ENCODE data around the gene ZNF469. TPM values are rescaled to one million over a fixed set of nuclear protein-coding genes. Genes with fewer than 3 reads are reported as not detected.

ZNF469 gene
- total RNA-seq, 1 donor from 2014 or later = under 0.01 TPM

DNA sequence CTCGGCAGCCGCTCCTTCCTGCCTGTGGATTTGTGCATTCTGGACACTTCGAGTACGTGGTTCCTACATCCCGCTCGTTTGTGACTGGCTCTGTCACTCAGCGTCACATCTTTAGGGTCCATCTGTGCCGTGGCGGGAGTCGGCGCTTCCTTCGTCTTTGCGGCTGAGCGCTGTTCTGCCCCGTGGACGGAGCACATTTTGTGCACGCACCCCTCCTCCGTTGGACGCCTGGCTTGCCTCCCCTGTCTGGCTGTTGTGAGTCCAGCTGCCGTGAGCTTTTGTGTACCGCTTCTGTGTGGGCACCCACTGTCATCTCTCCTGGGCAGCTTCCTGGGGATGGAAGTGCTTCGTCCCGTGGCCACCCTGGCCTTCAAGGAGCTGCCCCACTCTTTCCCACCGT is 6.4 kb downstream of the ZNF469 start:
- Histone ChIP-seq H3K4me3 (ENCODE audit: low read depth, low read length) (no peak overlapping the region), H3K36me3 (ENCODE audit: control insufficient read depth, insufficient read depth, low read length) (no peaks in the 10 kb centered on the region), H3K27me3 (ENCODE audit: control insufficient read depth, insufficient read depth, low read length) (peaks cover 13% of the 10 kb centered on the region)
- no peak for FAIRE-seq
- no peak for DNase-seq (ENCODE audit: low read depth)
- TF ChIP-seq, protein P1, sequence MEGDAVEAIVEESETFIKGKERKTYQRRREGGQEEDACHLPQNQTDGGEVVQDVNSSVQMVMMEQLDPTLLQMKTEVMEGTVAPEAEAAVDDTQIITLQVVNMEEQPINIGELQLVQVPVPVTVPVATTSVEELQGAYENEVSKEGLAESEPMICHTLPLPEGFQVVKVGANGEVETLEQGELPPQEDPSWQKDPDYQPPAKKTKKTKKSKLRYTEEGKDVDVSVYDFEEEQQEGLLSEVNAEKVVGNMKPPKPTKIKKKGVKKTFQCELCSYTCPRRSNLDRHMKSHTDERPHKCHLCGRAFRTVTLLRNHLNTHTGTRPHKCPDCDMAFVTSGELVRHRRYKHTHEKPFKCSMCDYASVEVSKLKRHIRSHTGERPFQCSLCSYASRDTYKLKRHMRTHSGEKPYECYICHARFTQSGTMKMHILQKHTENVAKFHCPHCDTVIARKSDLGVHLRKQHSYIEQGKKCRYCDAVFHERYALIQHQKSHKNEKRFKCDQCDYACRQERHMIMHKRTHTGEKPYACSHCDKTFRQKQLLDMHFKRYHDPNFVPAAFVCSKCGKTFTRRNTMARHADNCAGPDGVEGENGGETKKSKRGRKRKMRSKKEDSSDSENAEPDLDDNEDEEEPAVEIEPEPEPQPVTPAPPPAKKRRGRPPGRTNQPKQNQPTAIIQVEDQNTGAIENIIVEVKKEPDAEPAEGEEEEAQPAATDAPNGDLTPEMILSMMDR (IDR thresholded peaks at IDR 0.05; ENCODE audit: insufficient read depth, low read length, severe bottlenecking) = no peak

DNA sequence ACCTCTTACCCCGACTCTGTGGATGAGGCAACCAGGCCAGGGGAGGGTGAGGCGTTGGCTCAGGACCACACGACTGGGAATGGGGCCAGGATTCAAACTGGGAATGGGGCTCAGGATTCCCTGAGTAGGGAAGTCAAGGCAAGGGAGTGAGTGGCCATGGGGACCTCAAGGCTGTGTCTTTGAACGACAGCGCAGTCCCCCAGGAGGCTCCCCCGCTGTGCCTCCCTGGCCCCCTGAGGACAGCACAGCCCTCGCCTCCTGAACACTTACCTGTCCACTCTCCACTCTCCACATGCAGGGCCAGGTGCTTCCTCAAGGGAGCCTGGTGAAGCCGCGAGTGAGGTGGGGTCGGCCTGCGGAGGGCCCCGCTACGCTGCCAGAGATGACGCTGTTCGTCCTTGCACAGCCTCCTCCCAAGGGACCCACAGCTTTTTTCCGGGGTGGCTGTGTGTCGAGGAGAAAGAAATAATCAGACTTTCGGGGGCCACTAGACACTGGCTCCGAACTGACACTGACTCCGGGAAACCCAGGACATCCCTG is 6.9 kb downstream of the ZNF469 start:
- peaks cover 8% of the 10 kb centered on the region for H3K27me3 ChIP-seq (ENCODE audit: control insufficient read depth, insufficient read depth, low read length)
- FAIRE-seq = no peak
- DNase-seq (ENCODE audit: low read depth) = no peak
- H3K4me3 ChIP-seq (ENCODE audit: low read depth, low read length) = no peak overlapping the region
- H3K36me3 ChIP-seq (ENCODE audit: control insufficient read depth, insufficient read depth, low read length) = no peaks in the 10 kb centered on the region
- TF ChIP-seq, protein P1 (IDR thresholded peaks at IDR 0.05; ENCODE audit: insufficient read depth, low read length, severe bottlenecking) = no peak

DNA sequence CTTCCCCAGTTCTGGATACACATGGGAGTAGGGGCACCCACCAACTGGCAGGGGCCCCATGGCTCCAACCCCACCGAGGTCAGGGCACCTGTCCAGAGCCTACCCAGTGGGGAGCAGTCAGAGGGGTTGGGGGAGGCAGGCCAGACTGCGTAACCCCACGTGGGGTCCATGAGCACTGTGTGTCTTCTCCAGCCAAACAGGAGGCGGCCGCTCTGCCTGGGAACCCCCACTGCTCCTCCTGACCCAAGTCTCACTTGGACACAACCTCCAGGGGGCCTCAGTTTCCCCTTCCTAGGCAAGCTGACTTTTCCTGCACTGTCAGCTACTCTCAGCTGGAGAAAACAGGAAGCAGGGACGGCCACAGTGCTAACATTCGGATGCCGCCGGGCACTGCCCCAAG is 7.5 kb downstream of the ZNF469 start:
- no peaks in the 10 kb centered on the region for H3K36me3 ChIP-seq (ENCODE audit: control insufficient read depth, insufficient read depth, low read length)
- DNase-seq (ENCODE audit: low read depth) (no peak), FAIRE-seq (no peak)
- TF ChIP-seq, protein P1 (IDR thresholded peaks at IDR 0.05; ENCODE audit: insufficient read depth, low read length, severe bottlenecking) = no peak
- peaks cover 5% of the 10 kb centered on the region for H3K27me3 ChIP-seq (ENCODE audit: control insufficient read depth, insufficient read depth, low read length)
- no peak overlapping the region for H3K4me3 ChIP-seq (ENCODE audit: low read depth, low read length)

DNA sequence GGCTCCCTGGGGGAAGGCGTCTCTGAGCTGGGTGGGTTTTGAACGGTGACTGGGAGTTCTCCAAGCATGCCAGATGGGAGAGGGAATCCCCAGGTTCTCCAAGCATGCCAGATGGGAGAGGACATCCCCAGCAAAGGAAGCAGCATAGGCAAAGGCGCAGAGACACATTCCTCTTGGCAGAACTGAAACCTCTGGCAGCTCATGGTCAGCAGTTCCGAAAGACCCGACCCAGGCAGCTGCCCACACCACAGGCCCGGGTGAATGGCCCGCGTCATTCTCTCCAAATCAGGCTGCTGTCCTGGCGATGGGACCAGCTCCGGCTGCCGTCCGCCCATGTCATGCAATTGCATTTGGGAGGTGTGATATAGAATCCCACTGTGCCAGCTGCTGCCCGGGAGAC is 8.0 kb downstream of the ZNF469 start:
- Histone ChIP-seq H3K27me3 (ENCODE audit: control insufficient read depth, insufficient read depth, low read length) (peaks cover 2% of the 10 kb centered on the region), H3K4me3 (ENCODE audit: low read depth, low read length) (no peak overlapping the region), H3K36me3 (ENCODE audit: control insufficient read depth, insufficient read depth, low read length) (no peaks in the 10 kb centered on the region)
- FAIRE-seq = no peak
- no peak for DNase-seq (ENCODE audit: low read depth)
- TF ChIP-seq, protein P1 (IDR thresholded peaks at IDR 0.05; ENCODE audit: insufficient read depth, low read length, severe bottlenecking) = no peak

DNA sequence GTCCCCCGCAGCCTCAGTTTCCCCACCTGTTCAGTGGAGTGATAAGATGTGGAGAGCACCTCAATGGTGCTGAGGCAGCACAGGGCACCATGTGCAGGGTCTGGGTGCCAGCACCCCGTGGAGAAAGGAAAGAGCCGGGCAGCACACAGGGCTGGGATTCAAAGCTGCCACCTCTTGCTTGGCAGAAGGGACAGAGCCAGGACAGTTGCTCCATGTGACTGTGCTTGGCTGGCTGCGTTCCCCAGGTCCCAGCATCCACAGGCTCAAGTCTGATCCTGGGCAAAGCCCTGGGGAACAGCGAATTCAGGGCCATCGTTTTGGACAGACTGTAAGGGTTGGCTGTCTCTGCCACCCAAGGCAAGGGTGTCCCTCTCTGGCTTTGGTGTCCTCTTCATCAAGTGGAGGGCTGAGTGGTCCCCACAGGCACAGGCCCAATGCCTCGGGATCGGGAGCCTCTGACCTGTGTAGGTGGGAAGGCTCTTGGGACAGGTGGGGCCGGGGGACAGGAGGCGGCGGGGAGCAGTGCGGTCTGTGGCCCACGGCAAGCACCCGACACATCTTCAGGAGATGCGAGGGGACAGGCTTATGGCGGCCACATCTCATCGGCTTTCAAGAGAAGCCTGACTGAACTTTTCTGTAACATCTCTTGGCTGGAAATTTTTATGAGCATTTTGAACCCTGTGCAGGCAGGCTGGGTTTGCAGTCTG is 8.5 kb downstream of the ZNF469 start:
- no peak overlapping the region for H3K4me3 ChIP-seq (ENCODE audit: low read depth, low read length)
- FAIRE-seq (no peak), DNase-seq (ENCODE audit: low read depth) (no peak)
- H3K27me3 ChIP-seq (ENCODE audit: control insufficient read depth, insufficient read depth, low read length) = no peaks in the 10 kb centered on the region
- no peaks in the 10 kb centered on the region for H3K36me3 ChIP-seq (ENCODE audit: control insufficient read depth, insufficient read depth, low read length)
- TF ChIP-seq, protein P1 (IDR thresholded peaks at IDR 0.05; ENCODE audit: insufficient read depth, low read length, severe bottlenecking) = no peak

DNA sequence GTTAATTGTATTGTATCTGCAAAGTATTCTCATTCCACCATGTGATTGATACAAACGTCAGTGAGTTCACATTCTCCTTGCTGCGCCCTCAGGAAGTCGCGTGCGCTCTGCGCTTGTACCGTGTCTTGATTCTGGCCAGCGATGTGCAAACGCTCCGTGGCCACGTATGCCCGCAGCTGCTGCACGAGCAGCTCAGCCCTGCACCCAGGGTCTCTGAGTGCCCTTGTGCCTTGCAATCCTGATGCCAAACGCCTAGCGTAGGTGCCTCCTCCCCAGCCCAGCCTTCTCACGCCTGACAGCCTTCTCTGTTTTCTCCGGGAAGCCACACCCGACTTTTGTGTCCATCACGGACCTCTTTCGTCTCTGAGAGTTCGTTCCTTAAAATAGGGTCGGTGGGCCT is 9.4 kb downstream of the ZNF469 start:
- no peak for DNase-seq (ENCODE audit: low read depth)
- H3K36me3 ChIP-seq (ENCODE audit: control insufficient read depth, insufficient read depth, low read length) = no peaks in the 10 kb centered on the region
- TF ChIP-seq, protein P1 (IDR thresholded peaks at IDR 0.05; ENCODE audit: insufficient read depth, low read length, severe bottlenecking) = no peak
- no peak for FAIRE-seq
- H3K4me3 ChIP-seq (ENCODE audit: low read depth, low read length) = no peak overlapping the region
- H3K27me3 ChIP-seq (ENCODE audit: control insufficient read depth, insufficient read depth, low read length) = no peaks in the 10 kb centered on the region

Measured in bronchial epithelial cell (primary cell).